WTC11 (cell line): ENCODE measurements around the gene GLOD5.

ENCODE experiments used
- NFYB ChIP-seq: sonication (generic); formaldehyde crosslinking; conservative IDR thresholded peaks from 2 replicates; pipeline ENCODE4 v1.8.0; 2022; ENCODE audit warnings: low read depth, missing genetic modification reagents
- NR3C1 ChIP-seq: sonication (generic); formaldehyde crosslinking; conservative IDR thresholded peaks from 2 replicates; pipeline ENCODE4 v1.8.1; 2023; ENCODE audit warnings: low read depth, mild to moderate bottlenecking, missing genetic modification reagents
- RORB ChIP-seq: fragments of 250-450 bp; sonication (Bioruptor Pico); IDR thresholded peaks from 2 replicates; pipeline ENCODE4 v1.9.0; 2021; ENCODE audit warnings: mild to moderate bottlenecking
- SP1 ChIP-seq: sonication (generic); formaldehyde crosslinking; conservative IDR thresholded peaks from 2 replicates; pipeline ENCODE4 v1.8.1; 2022; ENCODE audit warnings: missing genetic modification reagents
- TP53 ChIP-seq: sonication (generic); formaldehyde crosslinking; IDR thresholded peaks from 2 replicates; pipeline ENCODE4 v1.8.1; 2023; ENCODE audit warnings: mild to moderate bottlenecking, missing genetic modification reagents
- ZMAT4 ChIP-seq: fragments of 250-450 bp; sonication (Bioruptor Pico); IDR thresholded peaks from 2 replicates; pipeline ENCODE4 v1.9.0; 2021; ENCODE audit warnings: mild to moderate bottlenecking
- ZNF317 ChIP-seq: sonication (generic); formaldehyde crosslinking; IDR thresholded peaks from 2 replicates; pipeline ENCODE4 v1.8.1; 2023; ENCODE audit warnings: low read depth, mild to moderate bottlenecking, moderate library complexity, missing genetic modification reagents, borderline replicate concordance
- TF ChIP-seq, protein P1 (sequence below): fragments of 200-600 bp; IDR thresholded peaks from 2 replicates; pipeline ENCODE4 v1.8.0; 2022; ENCODE audit warnings: antibody characterized with exemption
- TF ChIP-seq, protein P2 (sequence below): sonication (generic); formaldehyde crosslinking; IDR thresholded peaks from 2 replicates; pipeline ENCODE4 v1.8.1; 2022; ENCODE audit warnings: low read depth, missing genetic modification reagents, borderline replicate concordance
- TF ChIP-seq, protein P3 (sequence below): sonication (generic); formaldehyde crosslinking; IDR thresholded peaks from 2 replicates; pipeline ENCODE4 v1.8.1; 2022; ENCODE audit warnings: mild to moderate bottlenecking, moderate library complexity, missing genetic modification reagents
- TF ChIP-seq, protein P4 (sequence below): sonication (generic); formaldehyde crosslinking; IDR thresholded peaks from 2 replicates; pipeline ENCODE4 v1.8.0; 2022; ENCODE audit warnings: mild to moderate bottlenecking, missing genetic modification reagents

GRCh38 chrX:48715072-48715471 lies 46.5 kb upstream of the GLOD5 start:
- no peak for TF ChIP-seq ZMAT4 (CRISPR knock-in tag)
- TF ChIP-seq, protein P1, sequence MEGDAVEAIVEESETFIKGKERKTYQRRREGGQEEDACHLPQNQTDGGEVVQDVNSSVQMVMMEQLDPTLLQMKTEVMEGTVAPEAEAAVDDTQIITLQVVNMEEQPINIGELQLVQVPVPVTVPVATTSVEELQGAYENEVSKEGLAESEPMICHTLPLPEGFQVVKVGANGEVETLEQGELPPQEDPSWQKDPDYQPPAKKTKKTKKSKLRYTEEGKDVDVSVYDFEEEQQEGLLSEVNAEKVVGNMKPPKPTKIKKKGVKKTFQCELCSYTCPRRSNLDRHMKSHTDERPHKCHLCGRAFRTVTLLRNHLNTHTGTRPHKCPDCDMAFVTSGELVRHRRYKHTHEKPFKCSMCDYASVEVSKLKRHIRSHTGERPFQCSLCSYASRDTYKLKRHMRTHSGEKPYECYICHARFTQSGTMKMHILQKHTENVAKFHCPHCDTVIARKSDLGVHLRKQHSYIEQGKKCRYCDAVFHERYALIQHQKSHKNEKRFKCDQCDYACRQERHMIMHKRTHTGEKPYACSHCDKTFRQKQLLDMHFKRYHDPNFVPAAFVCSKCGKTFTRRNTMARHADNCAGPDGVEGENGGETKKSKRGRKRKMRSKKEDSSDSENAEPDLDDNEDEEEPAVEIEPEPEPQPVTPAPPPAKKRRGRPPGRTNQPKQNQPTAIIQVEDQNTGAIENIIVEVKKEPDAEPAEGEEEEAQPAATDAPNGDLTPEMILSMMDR = no peak
- TF ChIP-seq, protein P2, sequence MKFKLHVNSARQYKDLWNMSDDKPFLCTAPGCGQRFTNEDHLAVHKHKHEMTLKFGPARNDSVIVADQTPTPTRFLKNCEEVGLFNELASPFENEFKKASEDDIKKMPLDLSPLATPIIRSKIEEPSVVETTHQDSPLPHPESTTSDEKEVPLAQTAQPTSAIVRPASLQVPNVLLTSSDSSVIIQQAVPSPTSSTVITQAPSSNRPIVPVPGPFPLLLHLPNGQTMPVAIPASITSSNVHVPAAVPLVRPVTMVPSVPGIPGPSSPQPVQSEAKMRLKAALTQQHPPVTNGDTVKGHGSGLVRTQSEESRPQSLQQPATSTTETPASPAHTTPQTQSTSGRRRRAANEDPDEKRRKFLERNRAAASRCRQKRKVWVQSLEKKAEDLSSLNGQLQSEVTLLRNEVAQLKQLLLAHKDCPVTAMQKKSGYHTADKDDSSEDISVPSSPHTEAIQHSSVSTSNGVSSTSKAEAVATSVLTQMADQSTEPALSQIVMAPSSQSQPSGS = no peak
- TF ChIP-seq, protein P3, sequence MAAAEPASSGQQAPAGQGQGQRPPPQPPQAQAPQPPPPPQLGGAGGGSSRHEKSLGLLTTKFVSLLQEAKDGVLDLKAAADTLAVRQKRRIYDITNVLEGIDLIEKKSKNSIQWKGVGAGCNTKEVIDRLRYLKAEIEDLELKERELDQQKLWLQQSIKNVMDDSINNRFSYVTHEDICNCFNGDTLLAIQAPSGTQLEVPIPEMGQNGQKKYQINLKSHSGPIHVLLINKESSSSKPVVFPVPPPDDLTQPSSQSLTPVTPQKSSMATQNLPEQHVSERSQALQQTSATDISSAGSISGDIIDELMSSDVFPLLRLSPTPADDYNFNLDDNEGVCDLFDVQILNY (CRISPR knock-in tag) = no peak
- TF ChIP-seq SP1 (CRISPR knock-in tag) = no peak
- TF ChIP-seq TP53 (CRISPR knock-in tag) = no peak
- TF ChIP-seq, protein P4, sequence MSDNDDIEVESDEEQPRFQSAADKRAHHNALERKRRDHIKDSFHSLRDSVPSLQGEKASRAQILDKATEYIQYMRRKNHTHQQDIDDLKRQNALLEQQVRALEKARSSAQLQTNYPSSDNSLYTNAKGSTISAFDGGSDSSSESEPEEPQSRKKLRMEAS (CRISPR knock-in tag) = no peak
- TF ChIP-seq RORB (CRISPR knock-in tag) = no peak
- no peak for TF ChIP-seq NFYB (CRISPR knock-in tag)
- no peak for TF ChIP-seq ZNF317 (CRISPR knock-in tag)
- TF ChIP-seq NR3C1 (CRISPR knock-in tag) = no peak
